Activated CD4-positive, CD25-positive, alpha-beta regulatory T cell treated with anti-CD3 and anti-CD28 coated beads, Interleukin-2, amount 50 U/mL, for 72 hours (primary cell): ENCODE measurements around the gene CNGB1.
"Not testable (repeated sequence)": the region's sequence is repeated elsewhere in the genome, so short reads cannot be mapped to it uniquely, and the experiment has no call there.

Experiments
- DNase-seq: peaks from one replicate; pipeline ENCODE4 v3.0.0; 2021

Gene CNGB1

DNA sequence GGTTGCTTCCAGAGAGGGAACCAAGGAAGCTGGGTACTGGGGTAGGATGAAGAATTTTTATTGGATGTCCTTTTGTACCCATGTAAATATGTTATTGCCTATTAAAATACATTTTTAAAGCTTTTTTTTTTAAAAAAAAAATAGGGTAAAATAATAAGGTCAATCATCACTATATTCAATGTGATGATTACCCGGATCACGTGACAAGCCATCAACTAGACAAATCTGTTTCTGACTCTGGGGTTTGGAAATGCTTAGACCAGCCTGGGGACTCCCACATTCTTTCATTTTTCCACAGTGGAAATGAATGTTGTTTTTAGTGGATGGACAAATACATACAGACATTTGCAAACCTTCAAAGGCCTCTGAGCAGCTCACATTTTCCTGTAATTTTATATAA, 88.7 kb downstream of the CNGB1 start:
- no peak for DNase-seq

- no peak for DNase-seq
Observed at GRCh38 chr16:57878586-57878985, 92.3 kb downstream of the CNGB1 start.

DNA sequence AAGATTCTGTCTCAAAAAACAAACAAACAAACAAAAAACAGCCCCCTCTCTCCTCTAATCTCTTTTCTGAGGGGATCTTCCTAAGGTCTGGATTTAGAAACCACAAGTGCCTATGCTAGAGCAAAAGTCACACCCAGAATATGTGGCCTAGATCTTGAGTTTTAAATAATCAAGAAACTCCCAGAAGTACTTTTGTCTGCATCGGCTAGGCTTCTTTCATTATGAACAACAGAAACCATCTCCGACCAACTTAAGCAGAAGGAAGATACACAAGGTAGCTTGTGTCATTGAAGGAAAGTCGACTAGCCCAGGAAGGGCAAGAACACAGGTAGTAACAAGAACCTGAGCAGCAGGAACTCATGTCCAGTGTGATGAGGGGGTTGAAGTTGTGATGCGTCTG, 94.7 kb downstream of the CNGB1 start:
- DNase-seq: no peak

DNA sequence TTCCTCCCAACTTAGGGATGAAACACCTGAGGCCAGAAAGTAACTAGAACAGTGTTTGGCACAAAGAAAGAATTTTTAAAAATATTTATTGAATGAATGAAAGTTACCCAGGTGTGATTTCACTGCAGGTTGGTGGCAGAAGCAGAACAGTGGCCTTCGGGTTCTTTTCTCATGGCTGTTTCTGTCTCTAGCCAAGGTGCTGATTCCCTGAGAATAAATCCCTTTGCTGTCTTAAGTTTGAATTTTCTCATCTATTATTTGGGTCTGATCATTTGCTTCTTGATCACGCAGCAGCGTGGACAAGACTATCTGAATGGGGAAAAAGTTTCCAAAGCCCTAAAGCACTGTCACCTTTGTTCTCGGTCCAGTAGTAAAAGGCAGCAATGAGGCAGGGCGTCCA, 95.6 kb downstream of the CNGB1 start:
- DNase-seq: no peak

DNA sequence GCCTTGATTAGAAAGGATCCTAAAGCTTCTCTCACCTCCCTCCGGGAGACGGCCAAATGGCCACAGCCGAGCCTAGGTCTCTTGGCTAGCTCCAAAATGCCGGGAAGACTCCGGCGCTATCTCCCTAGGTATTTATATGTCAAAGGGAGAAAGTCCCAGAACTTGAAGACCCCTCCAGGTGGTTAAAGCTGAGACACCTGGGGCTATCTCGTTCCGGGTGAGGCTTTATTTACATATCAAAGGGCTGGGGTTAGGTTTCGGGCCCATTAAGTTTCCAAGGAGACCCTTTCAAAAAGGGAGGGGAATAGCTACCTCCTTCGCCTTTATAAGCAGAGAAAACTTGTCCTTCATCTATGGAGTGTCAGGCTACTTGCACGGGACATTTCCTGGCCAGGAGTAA, 97.7 kb downstream of the CNGB1 start:
- no peak for DNase-seq

GRCh38 chr16:57872764-57873163, 98.2 kb downstream of the CNGB1 start:
- DNase-seq: not testable (repeated sequence)

DNA sequence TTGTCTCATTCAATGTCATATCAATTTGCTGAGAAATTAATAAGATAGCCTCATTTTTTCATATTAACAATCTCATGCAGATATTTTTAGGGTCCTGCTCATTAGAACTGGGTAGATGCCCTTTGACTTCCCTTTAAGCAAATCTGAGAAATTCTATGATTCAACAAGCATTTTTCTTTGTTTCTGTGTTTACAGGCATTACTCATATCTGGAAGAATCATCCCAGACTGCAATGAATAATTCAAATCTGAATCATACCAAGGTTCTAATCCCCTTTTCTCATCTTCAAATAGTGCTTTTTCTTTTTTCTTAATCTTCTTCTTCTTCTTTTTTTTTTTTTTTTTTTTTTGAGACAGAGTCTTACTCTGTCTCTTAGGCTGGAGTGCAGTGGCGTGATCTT, 99.5 kb downstream of the CNGB1 start:
- DNase-seq: no peak

GRCh38 chr16:57870753-57871454, 100.0 kb downstream of the CNGB1 start:
- DNase-seq: no peak

DNA sequence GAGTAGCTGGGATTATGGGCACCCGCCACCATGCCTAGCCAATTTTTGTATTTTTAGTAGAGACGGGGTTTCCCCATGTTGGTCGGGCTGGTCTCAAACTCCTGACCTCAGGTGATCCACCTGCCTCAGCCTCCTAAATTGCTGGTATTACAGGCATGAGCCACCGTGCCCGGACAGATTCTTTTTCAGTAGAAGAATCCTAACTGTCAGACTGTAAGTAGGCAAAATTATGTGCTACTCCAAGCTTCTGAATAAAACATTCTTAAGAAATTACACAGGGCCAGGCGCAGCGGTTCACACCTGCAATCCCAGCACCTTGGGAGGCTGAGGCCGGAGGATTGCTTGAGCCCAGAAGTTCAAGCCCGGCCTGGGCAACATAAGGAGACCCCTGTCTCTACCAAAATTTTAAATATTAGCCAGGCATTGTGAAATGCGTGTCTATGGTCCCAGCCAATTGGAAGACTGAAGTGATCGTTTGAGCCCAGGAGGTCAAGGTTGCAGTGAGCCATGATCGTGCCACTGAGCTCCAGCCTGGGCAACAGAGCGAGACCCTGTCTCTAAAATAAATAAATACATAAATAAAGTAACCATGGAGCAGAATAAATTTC, 101.9 kb downstream of the CNGB1 start:
- DNase-seq: no peak

DNA sequence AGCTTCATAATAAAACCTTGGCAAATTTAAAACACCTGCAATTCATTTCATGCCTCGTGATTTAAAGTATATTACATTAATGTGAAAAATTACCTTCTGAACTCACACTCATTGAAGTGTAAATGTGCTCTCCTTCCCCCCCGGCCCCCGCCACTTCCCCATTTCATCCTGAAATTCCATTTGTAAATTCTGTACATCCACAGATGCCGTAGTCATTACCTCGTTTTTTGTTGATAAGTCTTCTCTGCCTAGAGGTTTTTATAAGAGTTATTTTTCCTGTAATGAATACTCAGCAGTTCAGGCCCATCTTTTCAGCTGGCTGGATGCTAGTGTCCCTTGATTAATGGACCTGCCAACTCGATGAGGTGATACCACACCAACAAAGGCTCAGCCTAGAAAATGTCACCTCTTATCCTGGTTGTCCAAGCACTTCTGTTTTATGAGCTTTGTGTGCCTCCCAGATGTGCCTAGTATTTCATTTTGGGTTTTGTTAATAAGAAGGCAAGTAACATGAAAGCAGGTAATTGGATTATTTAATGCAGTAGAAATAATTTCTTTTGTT, 103.8 kb downstream of the CNGB1 start:
- DNase-seq: no peak

DNA sequence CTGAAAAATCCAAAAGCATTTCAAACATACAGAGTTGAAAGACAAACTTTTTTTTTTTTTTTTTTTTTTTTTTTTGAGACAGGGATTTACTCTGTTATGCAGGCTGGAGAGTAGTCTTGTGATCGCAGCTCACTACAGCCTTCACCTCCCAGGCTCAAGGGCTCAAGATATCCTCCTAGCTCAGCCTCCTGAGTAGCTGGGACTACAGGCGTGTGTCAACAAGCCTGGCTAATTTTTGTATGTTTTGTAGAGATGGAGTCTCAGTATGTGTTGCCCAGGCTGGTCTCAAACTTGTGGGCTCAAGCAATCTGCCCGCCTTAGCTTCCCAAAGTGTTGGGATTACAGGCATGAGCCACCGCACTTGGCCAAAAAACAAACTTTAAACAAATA, 104.4 kb downstream of the CNGB1 start:
- no peak for DNase-seq

GRCh38 chr16:57865746-57866528, 105.0 kb downstream of the CNGB1 start:
- DNase-seq: no peak

GRCh38 chr16:57863434-57864160, 107.3 kb downstream of the CNGB1 start:
- DNase-seq: no peak

- DNase-seq: no peak
Observed at GRCh38 chr16:57862698-57863433, 108.1 kb downstream of the CNGB1 start.

DNA sequence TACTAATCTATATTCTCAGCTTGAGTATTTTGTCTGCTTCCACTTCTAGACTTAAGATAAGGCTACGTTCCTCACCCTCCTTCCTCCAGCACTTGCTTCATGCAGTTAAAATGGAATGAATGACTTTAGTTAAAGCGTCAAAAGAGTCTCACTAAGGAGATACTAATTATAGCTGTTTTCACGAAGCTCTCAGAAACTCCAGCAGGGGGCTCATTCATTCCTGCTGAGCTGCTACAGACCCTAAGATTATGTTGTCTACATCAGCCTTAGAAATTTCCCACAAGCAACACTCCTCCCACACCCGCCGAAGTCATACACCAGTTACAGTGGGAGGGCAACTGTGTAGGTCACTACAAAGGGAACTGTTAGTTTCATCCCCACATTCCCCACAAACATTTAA, 111.6 kb downstream of the CNGB1 start:
- DNase-seq: no peak

DNA sequence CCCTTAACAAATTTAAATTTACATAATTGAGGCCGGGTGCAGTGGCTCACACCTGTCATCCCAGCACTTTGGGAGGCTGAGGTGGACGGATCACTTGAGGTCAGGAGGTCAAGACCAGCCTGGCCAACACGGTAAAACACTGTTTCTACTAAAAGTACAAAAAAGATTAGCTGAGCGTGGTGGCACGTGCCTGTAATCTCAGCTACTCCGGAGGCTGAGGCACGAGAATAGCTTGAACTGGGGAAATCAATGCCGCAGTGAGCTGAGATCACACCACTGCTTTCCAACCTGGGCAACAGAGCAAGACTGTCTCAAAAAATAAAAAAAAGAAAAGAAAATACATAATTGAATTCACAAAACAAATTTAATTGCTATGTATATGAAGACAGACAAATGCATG, 112.3 kb downstream of the CNGB1 start:
- no peak for DNase-seq

GRCh38 chr16:57857991-57858390, 112.9 kb downstream of the CNGB1 start:
- DNase-seq: not testable (repeated sequence)

GRCh38 chr16:57855188-57855587, 115.7 kb downstream of the CNGB1 start:
- DNase-seq: no peak

DNA sequence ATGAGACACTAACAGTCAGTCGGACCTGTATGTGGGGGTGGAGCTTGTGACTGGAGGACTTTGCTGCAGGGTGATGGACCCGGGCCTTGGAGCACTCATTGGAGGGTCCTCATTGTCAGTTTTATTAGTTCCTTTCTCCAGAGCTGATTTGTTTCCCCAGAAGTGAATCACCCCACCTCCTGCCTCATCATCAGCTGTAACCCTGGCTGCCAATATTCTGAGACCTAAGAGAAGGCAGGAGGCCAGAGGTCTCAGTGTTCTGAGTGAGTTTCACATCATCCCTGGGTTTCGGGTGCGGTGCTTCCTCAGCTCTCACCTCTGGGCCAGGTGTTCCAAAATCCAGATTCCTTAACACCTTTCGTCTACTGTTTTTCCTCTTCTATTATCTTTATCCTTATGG, 118.7 kb downstream of the CNGB1 start:
- DNase-seq: no peak

GRCh38 chr16:57848181-57848580, 122.7 kb downstream of the CNGB1 start:
- DNase-seq: no peak

GRCh38 chr16:57846931-57847330, 124.0 kb downstream of the CNGB1 start:
- not testable (repeated sequence) for DNase-seq

- no peak for DNase-seq
Observed at GRCh38 chr16:57846078-57846697, 124.7 kb downstream of the CNGB1 start.
